SK-N-SH (cell line): Measurements from ENCODE around the gene TMEM9.

Experiments
- EZH2phosphoT487 ChIP-seq: fragments of 200-600 bp; sonication (generic); IDR thresholded peaks from 2 replicates; pipeline ENCODE4 v1.6.1; 2017; ENCODE audit warnings: low read depth, mixed run types, mild to moderate bottlenecking, antibody characterized with exemption, moderate library complexity, borderline replicate concordance
- FOSL2 ChIP-seq: IDR thresholded peaks from 2 replicates; pipeline ENCODE4 v1.4.0; 2012; ENCODE audit warnings: low read depth, mild to moderate bottlenecking, moderate library complexity, borderline replicate concordance
- POLR2AphosphoS5 ChIP-seq: IDR thresholded peaks from 2 replicates; pipeline ENCODE4 v1.6.1; 2012; ENCODE audit warnings: low read depth, low read length
- RAD21 ChIP-seq: IDR thresholded peaks from 2 replicates; pipeline ENCODE4 v1.6.1; 2012; ENCODE audit warnings: mild to moderate bottlenecking, low read length
- SIN3A ChIP-seq: IDR thresholded peaks from 2 replicates; pipeline ENCODE4 v1.6.1; 2012; ENCODE audit warnings: low read depth, mild to moderate bottlenecking, low read length, moderate library complexity, borderline replicate concordance
- SMC3 ChIP-seq: IDR thresholded peaks from 2 replicates; pipeline ENCODE4 v1.6.1; 2012; ENCODE audit warnings: low read depth, low read length, improper control_type of control experiment
- TCF12 ChIP-seq: IDR thresholded peaks from 2 replicates; pipeline ENCODE4 v1.4.0; 2012
- TF ChIP-seq, protein P1 (sequence below): IDR thresholded peaks from 2 replicates; pipeline ENCODE4 v1.4.0; 2012; ENCODE audit warnings: low read depth, borderline replicate concordance
- TF ChIP-seq, protein P2 (sequence below): fragments of 200-600 bp; sonication (generic); IDR thresholded peaks from 2 replicates; pipeline ENCODE4 v1.6.1; 2017; ENCODE audit warnings: antibody characterized with exemption, mild to moderate bottlenecking, moderate library complexity

GRCh38 chr1:201110138-201110537, 44.1 kb downstream of the TMEM9 start:
- TF ChIP-seq TCF12 (no peak), EZH2phosphoT487 (no peak), SIN3A (no peak), FOSL2 (no peak), RAD21 (no peak), POLR2AphosphoS5 (no peak), SMC3 (no peak)
- TF ChIP-seq, protein P1, sequence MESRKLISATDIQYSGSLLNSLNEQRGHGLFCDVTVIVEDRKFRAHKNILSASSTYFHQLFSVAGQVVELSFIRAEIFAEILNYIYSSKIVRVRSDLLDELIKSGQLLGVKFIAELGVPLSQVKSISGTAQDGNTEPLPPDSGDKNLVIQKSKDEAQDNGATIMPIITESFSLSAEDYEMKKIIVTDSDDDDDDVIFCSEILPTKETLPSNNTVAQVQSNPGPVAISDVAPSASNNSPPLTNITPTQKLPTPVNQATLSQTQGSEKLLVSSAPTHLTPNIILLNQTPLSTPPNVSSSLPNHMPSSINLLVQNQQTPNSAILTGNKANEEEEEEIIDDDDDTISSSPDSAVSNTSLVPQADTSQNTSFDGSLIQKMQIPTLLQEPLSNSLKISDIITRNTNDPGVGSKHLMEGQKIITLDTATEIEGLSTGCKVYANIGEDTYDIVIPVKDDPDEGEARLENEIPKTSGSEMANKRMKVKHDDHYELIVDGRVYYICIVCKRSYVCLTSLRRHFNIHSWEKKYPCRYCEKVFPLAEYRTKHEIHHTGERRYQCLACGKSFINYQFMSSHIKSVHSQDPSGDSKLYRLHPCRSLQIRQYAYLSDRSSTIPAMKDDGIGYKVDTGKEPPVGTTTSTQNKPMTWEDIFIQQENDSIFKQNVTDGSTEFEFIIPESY, result no peak
- TF ChIP-seq, protein P2, sequence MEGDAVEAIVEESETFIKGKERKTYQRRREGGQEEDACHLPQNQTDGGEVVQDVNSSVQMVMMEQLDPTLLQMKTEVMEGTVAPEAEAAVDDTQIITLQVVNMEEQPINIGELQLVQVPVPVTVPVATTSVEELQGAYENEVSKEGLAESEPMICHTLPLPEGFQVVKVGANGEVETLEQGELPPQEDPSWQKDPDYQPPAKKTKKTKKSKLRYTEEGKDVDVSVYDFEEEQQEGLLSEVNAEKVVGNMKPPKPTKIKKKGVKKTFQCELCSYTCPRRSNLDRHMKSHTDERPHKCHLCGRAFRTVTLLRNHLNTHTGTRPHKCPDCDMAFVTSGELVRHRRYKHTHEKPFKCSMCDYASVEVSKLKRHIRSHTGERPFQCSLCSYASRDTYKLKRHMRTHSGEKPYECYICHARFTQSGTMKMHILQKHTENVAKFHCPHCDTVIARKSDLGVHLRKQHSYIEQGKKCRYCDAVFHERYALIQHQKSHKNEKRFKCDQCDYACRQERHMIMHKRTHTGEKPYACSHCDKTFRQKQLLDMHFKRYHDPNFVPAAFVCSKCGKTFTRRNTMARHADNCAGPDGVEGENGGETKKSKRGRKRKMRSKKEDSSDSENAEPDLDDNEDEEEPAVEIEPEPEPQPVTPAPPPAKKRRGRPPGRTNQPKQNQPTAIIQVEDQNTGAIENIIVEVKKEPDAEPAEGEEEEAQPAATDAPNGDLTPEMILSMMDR, result no peak
